HCT116 (cell line): ENCODE data around the gene IL3.

ENCODE experiments used
- EZH2 ChIP-seq: fragments of 200-600 bp; sonication (generic); IDR thresholded peaks from 2 replicates; pipeline ENCODE4 v1.6.1; 2017; ENCODE audit warnings: antibody characterized with exemption, mixed run types
- EZH2phosphoT487 ChIP-seq: fragments of 200-600 bp; IDR thresholded peaks from 2 replicates; pipeline ENCODE4 v1.6.1; 2018; ENCODE audit warnings: antibody characterized with exemption, borderline replicate concordance
- POLR2A ChIP-seq: IDR thresholded peaks from 2 replicates; pipeline ENCODE4 v1.7.0; 2011; ENCODE audit warnings: borderline replicate concordance; ENCODE audit not compliant: insufficient read depth, insufficient read length; ENCODE audit errors: extremely low read depth
- RAD21 ChIP-seq: IDR thresholded peaks from 2 replicates; pipeline ENCODE4 v1.6.1; 2012; ENCODE audit warnings: low read depth, mild to moderate bottlenecking
- SIN3A ChIP-seq: IDR thresholded peaks from 2 replicates; pipeline ENCODE4 v1.6.1; 2012; ENCODE audit warnings: low read depth
- ZNF274 ChIP-seq: fragments of 200-500 bp; sonication (Bioruptor generic); IDR thresholded peaks from 2 replicates; pipeline ENCODE4 v1.6.1; 2014; ENCODE audit warnings: mild to moderate bottlenecking, low read depth, low read length, inconsistent platforms
- TF ChIP-seq, protein P1 (sequence below), 3 experiments: fragments of 200-600 bp in 1 of 3; sonication (generic) in 1 of 3; IDR thresholded peaks in 2 of 3; conservative IDR thresholded peaks in 1 of 3; 2 replicates each; pipeline ENCODE4 v1.5.1; 2012 to 2017; ENCODE audit warnings: low read depth in 2 of 3, low read length in 2 of 3, antibody characterized with exemption in 1 of 3, borderline replicate concordance in 1 of 3, control low read depth in 1 of 3, mild to moderate bottlenecking in 1 of 3, mixed read lengths in 1 of 3, mixed run types in 1 of 3, moderate library complexity in 1 of 3; ENCODE audit not compliant: insufficient read depth in 1 of 3
- TF ChIP-seq, protein P2 (sequence below): IDR thresholded peaks from 2 replicates; pipeline ENCODE4 v1.6.1; 2012; ENCODE audit warnings: low read depth

DNA sequence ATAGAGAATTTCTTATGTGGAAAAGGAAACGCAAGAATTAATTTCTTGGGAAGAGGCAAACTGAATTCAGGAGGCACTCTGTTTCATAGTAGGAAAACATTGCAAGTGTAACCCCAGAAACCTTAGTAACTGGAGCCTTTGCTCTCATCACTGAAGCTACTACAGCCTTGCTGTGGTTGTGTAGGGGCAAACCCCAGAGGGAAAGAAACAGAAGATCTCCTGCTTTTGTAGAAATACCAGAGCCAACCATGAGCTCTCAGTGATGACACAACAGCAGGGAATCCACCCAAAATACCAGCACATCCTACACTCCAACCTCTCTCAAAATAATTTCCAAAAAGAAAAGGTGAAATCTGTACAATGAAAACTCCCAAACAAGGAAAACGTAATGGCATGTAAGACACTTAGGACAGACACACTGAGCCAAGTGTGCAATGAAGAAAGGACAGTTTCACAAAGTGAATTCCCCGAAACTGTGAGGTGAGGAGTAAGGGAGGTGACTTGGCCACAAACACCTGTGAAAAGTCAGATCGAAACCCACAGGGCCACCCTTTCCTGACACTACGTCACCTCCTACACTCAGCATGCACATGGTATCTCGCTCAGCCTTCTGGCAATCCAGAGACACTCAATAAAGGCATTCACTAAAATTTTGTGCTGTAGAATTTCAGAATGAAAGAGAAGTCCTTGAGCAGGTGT, 40.4 kb upstream of the IL3 start:
- TF ChIP-seq, protein P1, sequence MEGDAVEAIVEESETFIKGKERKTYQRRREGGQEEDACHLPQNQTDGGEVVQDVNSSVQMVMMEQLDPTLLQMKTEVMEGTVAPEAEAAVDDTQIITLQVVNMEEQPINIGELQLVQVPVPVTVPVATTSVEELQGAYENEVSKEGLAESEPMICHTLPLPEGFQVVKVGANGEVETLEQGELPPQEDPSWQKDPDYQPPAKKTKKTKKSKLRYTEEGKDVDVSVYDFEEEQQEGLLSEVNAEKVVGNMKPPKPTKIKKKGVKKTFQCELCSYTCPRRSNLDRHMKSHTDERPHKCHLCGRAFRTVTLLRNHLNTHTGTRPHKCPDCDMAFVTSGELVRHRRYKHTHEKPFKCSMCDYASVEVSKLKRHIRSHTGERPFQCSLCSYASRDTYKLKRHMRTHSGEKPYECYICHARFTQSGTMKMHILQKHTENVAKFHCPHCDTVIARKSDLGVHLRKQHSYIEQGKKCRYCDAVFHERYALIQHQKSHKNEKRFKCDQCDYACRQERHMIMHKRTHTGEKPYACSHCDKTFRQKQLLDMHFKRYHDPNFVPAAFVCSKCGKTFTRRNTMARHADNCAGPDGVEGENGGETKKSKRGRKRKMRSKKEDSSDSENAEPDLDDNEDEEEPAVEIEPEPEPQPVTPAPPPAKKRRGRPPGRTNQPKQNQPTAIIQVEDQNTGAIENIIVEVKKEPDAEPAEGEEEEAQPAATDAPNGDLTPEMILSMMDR (IDR thresholded peaks at IDR 0.05 in 2 of 3, conservative IDR thresholded peaks at IDR 0.05 in 1 of 3; ENCODE audit: borderline replicate concordance in 1 of 3, insufficient read depth in 1 of 3, low read depth in 2 of 3, low read length in 2 of 3): no peak
- TF ChIP-seq EZH2phosphoT487 (no peak), ZNF274 (no peak), POLR2A (no peak), EZH2 (no peak), SIN3A (no peak), RAD21 (no peak)
- TF ChIP-seq, protein P2, sequence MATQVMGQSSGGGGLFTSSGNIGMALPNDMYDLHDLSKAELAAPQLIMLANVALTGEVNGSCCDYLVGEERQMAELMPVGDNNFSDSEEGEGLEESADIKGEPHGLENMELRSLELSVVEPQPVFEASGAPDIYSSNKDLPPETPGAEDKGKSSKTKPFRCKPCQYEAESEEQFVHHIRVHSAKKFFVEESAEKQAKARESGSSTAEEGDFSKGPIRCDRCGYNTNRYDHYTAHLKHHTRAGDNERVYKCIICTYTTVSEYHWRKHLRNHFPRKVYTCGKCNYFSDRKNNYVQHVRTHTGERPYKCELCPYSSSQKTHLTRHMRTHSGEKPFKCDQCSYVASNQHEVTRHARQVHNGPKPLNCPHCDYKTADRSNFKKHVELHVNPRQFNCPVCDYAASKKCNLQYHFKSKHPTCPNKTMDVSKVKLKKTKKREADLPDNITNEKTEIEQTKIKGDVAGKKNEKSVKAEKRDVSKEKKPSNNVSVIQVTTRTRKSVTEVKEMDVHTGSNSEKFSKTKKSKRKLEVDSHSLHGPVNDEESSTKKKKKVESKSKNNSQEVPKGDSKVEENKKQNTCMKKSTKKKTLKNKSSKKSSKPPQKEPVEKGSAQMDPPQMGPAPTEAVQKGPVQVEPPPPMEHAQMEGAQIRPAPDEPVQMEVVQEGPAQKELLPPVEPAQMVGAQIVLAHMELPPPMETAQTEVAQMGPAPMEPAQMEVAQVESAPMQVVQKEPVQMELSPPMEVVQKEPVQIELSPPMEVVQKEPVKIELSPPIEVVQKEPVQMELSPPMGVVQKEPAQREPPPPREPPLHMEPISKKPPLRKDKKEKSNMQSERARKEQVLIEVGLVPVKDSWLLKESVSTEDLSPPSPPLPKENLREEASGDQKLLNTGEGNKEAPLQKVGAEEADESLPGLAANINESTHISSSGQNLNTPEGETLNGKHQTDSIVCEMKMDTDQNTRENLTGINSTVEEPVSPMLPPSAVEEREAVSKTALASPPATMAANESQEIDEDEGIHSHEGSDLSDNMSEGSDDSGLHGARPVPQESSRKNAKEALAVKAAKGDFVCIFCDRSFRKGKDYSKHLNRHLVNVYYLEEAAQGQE: no peak
